SK-N-SH (cell line): ENCODE measurements around the gene CLMN. TPM values are rescaled to one million over a fixed set of nuclear protein-coding genes. Genes with fewer than 3 reads are reported as not detected.

Experiments
- CTCF ChIA-PET: fragments of 300-600, 350-600 bp; formaldehyde crosslinking; extraction: SDS; loops from one replicate; lab custom pipeline; 2021; lab: Yijun Ruan, JAX
- POLR2A ChIA-PET: fragments of 350-600 bp; sonication (Branson Sonifier 250); formaldehyde crosslinking; extraction: SDS; loops from one replicate; lab custom pipeline; 2020; ENCODE audit warnings: antibody characterized with exemption, inconsistent platforms; lab: Yijun Ruan, JAX
- DNase-seq: peaks from one replicate; pipeline ENCODE4 v3.0.0; 2012
- H2AFZ ChIP-seq: fragments of 200-600 bp; sonication (generic); 2 replicates; pipeline ENCODE4 v1.8.1; 2016; ENCODE audit warnings: antibody characterized with exemption, mild to moderate bottlenecking, low read depth
- H3F3A ChIP-seq: fragments of 200-600 bp; sonication (generic); replicated peaks from 2 replicates; pipeline ENCODE3; 2016; ENCODE audit warnings: antibody characterized with exemption, mild to moderate bottlenecking; ENCODE audit not compliant: insufficient read depth
- H3K27ac ChIP-seq, 2 experiments: fragments of 200-500 bp in 1 of 2; fragments of 200-600 bp in 1 of 2; sonication (Bioruptor generic) in 1 of 2; sonication (generic), shearing (Covaris generic) in 1 of 2; 2 replicates each; pipeline versions ENCODE4 v1.5.1 to v1.6.1; 2014 to 2016; ENCODE audit warnings: low read depth in 2 of 2, inconsistent platforms in 1 of 2, low read length in 1 of 2, mild to moderate bottlenecking in 1 of 2, mixed read lengths in 1 of 2
- H3K27me3 ChIP-seq: fragments of 200-600 bp; sonication (generic), shearing (Covaris generic); 2 replicates; pipeline ENCODE4 v1.6.1; 2016; ENCODE audit warnings: mixed run types; ENCODE audit not compliant: insufficient read depth
- H3K36me3 ChIP-seq, 2 experiments: fragments of 200-500 bp in 1 of 2; fragments of 200-600 bp in 1 of 2; sonication (Bioruptor generic) in 1 of 2; sonication (generic) in 1 of 2; replicated peaks in 1 of 2; 2 replicates each; pipeline versions ENCODE3 to v1.5.1; 2014 to 2016; ENCODE audit warnings: low read length in 1 of 2, mild to moderate bottlenecking in 1 of 2; ENCODE audit not compliant: insufficient read depth in 2 of 2, control insufficient read depth in 1 of 2
- H3K4me1 ChIP-seq, 2 experiments: fragments of 200-500 bp in 1 of 2; fragments of 200-600 bp in 1 of 2; sonication (Bioruptor generic) in 1 of 2; sonication (generic), shearing (Covaris generic) in 1 of 2; 2 replicates each; pipeline versions ENCODE4 v1.5.1 to v1.6.1; 2014 to 2016; ENCODE audit warnings: low read depth in 1 of 2, low read length in 1 of 2, mixed run types in 1 of 2; ENCODE audit not compliant: insufficient read depth in 2 of 2, control insufficient read depth in 1 of 2
- H3K4me2 ChIP-seq: fragments of 200-600 bp; sonication (generic), shearing (Covaris generic); 2 replicates; pipeline ENCODE4 v1.6.1; 2017; ENCODE audit warnings: mixed run types
- H3K4me3 ChIP-seq, 2 experiments: fragments of 200-500 bp in 1 of 2; fragments of 200-600 bp in 1 of 2; sonication (Bioruptor generic) in 1 of 2; sonication (generic), shearing (Covaris generic) in 1 of 2; 2 replicates each; pipeline versions ENCODE4 v1.5.1 to v1.8.1; 2014 to 2016; ENCODE audit warnings: low read depth in 2 of 2, inconsistent platforms in 1 of 2, low read length in 1 of 2, mild to moderate bottlenecking in 1 of 2, mixed read lengths in 1 of 2, moderate library complexity in 1 of 2
- H3K79me2 ChIP-seq: fragments of 200-600 bp; sonication (generic); 2 replicates; pipeline ENCODE4 v1.8.1; 2017; ENCODE audit warnings: mild to moderate bottlenecking; ENCODE audit not compliant: insufficient read depth
- H3K9ac ChIP-seq: fragments of 200-600 bp; sonication (generic); 2 replicates; pipeline ENCODE4 v1.6.1; 2017; ENCODE audit warnings: mixed run types
- H3K9me2 ChIP-seq: fragments of 200-600 bp; sonication (generic); 2 replicates; pipeline ENCODE4 v1.6.1; 2017; ENCODE audit warnings: mixed run types
- H3K9me3 ChIP-seq: fragments of 200-600 bp; sonication (generic); 2 replicates; pipeline ENCODE4 v1.6.1; 2017; ENCODE audit warnings: mixed run types, mild to moderate bottlenecking, moderate library complexity
- H4K20me1 ChIP-seq: fragments of 200-600 bp; sonication (generic); 2 replicates; pipeline ENCODE4 v1.6.1; 2017; ENCODE audit warnings: mild to moderate bottlenecking, mixed run types; ENCODE audit not compliant: insufficient read depth
- ELF1 ChIP-seq: IDR thresholded peaks from 2 replicates; pipeline ENCODE4 v1.4.0; 2012
- FOSL2 ChIP-seq: IDR thresholded peaks from 2 replicates; pipeline ENCODE4 v1.4.0; 2012; ENCODE audit warnings: low read depth, mild to moderate bottlenecking, moderate library complexity, borderline replicate concordance
- FOXJ3 ChIP-seq: sonication (generic); formaldehyde crosslinking; IDR thresholded peaks from 2 replicates; pipeline ENCODE4 v1.5.1; 2020; ENCODE audit warnings: mild to moderate bottlenecking, missing genetic modification reagents
- JUND ChIP-seq: IDR thresholded peaks from 2 replicates; pipeline ENCODE4 v1.4.0; 2012
- MEF2A ChIP-seq: IDR thresholded peaks from 2 replicates; pipeline ENCODE4 v1.4.0; 2012; ENCODE audit warnings: low read depth, borderline replicate concordance
- RCOR1 ChIP-seq: fragments of 150-350 bp; IDR thresholded peaks from 2 replicates; pipeline ENCODE4 v1.6.1; 2017; ENCODE audit warnings: antibody characterized with exemption, low read length
- RXRA ChIP-seq: IDR thresholded peaks from 2 replicates; pipeline ENCODE4 v1.4.0; 2012; ENCODE audit warnings: low read depth, mild to moderate bottlenecking, borderline replicate concordance
- SIN3A ChIP-seq: IDR thresholded peaks from 2 replicates; pipeline ENCODE4 v1.6.1; 2012; ENCODE audit warnings: low read depth, mild to moderate bottlenecking, low read length, moderate library complexity, borderline replicate concordance
- TCF12 ChIP-seq: IDR thresholded peaks from 2 replicates; pipeline ENCODE4 v1.4.0; 2012
- TEAD4 ChIP-seq: IDR thresholded peaks from 2 replicates; pipeline ENCODE4 v1.4.0; 2012; ENCODE audit warnings: mild to moderate bottlenecking, borderline replicate concordance; ENCODE audit not compliant: insufficient read depth
- YY1 ChIP-seq: IDR thresholded peaks from 2 replicates; pipeline ENCODE4 v1.4.0; 2012; ENCODE audit warnings: low read depth, mild to moderate bottlenecking
- WGBS: methylation state at CpG from one replicate; pipeline ENCODE4 v1.1.6; 2017; ENCODE audit warnings: low lambda C conversion rate; 5-methylcytosine and 5-hydroxymethylcytosine counted together
- polyA plus RNA-seq, 3 experiments: library from polyadenylated mRNA; depleted of rRNA; stranded (reverse); fragments of >200 nt; gene quantifications; 2 replicates each; pipeline ENCODE4 v1.2.3, GENCODE V29; 2012
- TF ChIP-seq, protein P1 (sequence below): IDR thresholded peaks from 2 replicates; pipeline ENCODE4; 2012

Gene CLMN
- polyA plus RNA-seq, 1 of the 3 experiments (the other 2 are of a cell fraction) = 1.4 TPM

GRCh38 chr14:95273001-95273978 is 46.4 kb downstream of the CLMN start:
- H3K27me3 ChIP-seq = no peaks in the 10 kb centered on the region
- no peaks in the 10 kb centered on the region for H3K79me2 ChIP-seq
- H3K36me3 ChIP-seq = no peaks in the 10 kb centered on the region
- H3K9me3 ChIP-seq = no peaks in the 10 kb centered on the region
- no peak for DNase-seq
- no peak overlapping the region for H3K4me2 ChIP-seq
- POLR2A ChIA-PET = no interaction called here
- no peaks in the 10 kb centered on the region; a peak in 2 of 4 replicates for H3K4me1 ChIP-seq
- WGBS = 87% methylated on average over 14 of the region's 17 CpGs
- no peaks in the 10 kb centered on the region for H3F3A ChIP-seq
- H3K9ac ChIP-seq = no peak overlapping the region
- no peaks in the 10 kb centered on the region for H3K9me2 ChIP-seq
- H3K27ac ChIP-seq = no peak overlapping the region
- no peaks in the 10 kb centered on the region for H4K20me1 ChIP-seq
- no peak overlapping the region for H3K4me3 ChIP-seq
- TF ChIP-seq TEAD4 (no peak), FOSL2 (peak; percentile 34; the same call in 1 of the 2 replicates), TCF12 (peak; percentile 69)
- TF ChIP-seq, protein P1, sequence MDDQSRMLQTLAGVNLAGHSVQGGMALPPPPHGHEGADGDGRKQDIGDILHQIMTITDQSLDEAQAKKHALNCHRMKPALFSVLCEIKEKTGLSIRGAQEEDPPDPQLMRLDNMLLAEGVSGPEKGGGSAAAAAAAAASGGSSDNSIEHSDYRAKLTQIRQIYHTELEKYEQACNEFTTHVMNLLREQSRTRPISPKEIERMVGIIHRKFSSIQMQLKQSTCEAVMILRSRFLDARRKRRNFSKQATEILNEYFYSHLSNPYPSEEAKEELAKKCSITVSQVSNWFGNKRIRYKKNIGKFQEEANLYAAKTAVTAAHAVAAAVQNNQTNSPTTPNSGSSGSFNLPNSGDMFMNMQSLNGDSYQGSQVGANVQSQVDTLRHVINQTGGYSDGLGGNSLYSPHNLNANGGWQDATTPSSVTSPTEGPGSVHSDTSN = peak; percentile 62
- TF ChIP-seq, all 33 proteins: peak for 3
- CTCF ChIA-PET = no interaction called here
- no peak overlapping the region for H2AFZ ChIP-seq

DNA sequence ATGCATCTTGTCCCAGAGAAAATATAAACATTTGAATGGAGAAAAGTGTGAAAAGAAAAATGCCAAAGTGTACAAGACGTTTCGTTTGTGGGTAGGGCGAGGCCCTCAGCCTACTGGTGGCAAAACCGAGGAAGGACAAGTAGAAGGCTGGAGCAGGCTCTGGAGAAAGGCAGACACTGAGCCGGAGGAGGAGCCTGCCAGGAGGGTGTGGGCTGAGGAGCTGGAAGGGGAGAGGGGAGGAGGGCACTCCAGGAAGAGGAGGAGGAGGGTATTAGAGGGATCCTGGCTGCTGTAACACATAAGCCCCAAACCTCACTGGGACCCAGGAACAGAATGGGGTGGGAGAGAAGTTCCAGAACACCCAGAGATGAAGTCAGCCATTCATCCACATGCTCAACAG is 47.7 kb downstream of the CLMN start:
- TF ChIP-seq RCOR1 (no peak), TCF12 (no peak), TEAD4 (no peak), SIN3A (no peak), YY1 (no peak), RXRA (no peak), FOXJ3 (CRISPR knock-in tag) (no peak), JUND (no peak), MEF2A (no peak), ELF1 (no peak), FOSL2 (no peak)
- Histone ChIP-seq H3K36me3 (no peaks in the 10 kb centered on the region), H2AFZ (no peak overlapping the region), H4K20me1 (no peaks in the 10 kb centered on the region), H3K4me2 (no peak overlapping the region), H3K27ac (no peak overlapping the region), H3K9me3 (no peaks in the 10 kb centered on the region), H3K4me3 (no peak overlapping the region), H3F3A (peaks cover under 1% of the 10 kb centered on the region), H3K27me3 (no peaks in the 10 kb centered on the region), H3K79me2 (no peaks in the 10 kb centered on the region), H3K9me2 (no peaks in the 10 kb centered on the region), H3K9ac (no peak overlapping the region), H3K4me1 (no peaks in the 10 kb centered on the region; a peak in 2 of 4 replicates)
- ChIA-PET CTCF (no interaction called here), POLR2A (no interaction called here)
- 86% methylated on average over 5 of the region's 5 CpGs for WGBS
- no peak for DNase-seq
